ENCODE results near the gene DPEP1.

DPEP1 gene

GRCh38 chr16:89599451-89599858, 14.0 kb upstream of the DPEP1 start:
- no peak for DNase-seq (ENCODE audit: low read depth)

GRCh38 chr16:89599902-89600301, 13.5 kb upstream of the DPEP1 start:
- DNase-seq (ENCODE audit: low read depth), result no peak

GRCh38 chr16:89600427-89600826, 13.0 kb upstream of the DPEP1 start:
- DNase-seq (ENCODE audit: low read depth), result no peak

- DNase-seq (ENCODE audit: low read depth), result no peak
Measured at GRCh38 chr16:89600956-89601355, 12.5 kb upstream of the DPEP1 start.

GRCh38 chr16:89601906-89602272, 11.6 kb upstream of the DPEP1 start:
- DNase-seq (ENCODE audit: low read depth), result no peak

GRCh38 chr16:89602273-89602951, 11.0 kb upstream of the DPEP1 start:
- DNase-seq (ENCODE audit: low read depth), result peak; percentile 40

- DNase-seq (ENCODE audit: low read depth), result no peak
Measured at GRCh38 chr16:89602952-89603590, 10.4 kb upstream of the DPEP1 start.

- no peak for DNase-seq (ENCODE audit: low read depth)
Measured at GRCh38 chr16:89604764-89605163, 8.7 kb upstream of the DPEP1 start.

GRCh38 chr16:89605186-89605970, 8.1 kb upstream of the DPEP1 start:
- no peak for DNase-seq (ENCODE audit: low read depth)

GRCh38 chr16:89606006-89606405, 7.4 kb upstream of the DPEP1 start:
- DNase-seq (ENCODE audit: low read depth), result no peak

- DNase-seq (ENCODE audit: low read depth), result no peak
Measured at GRCh38 chr16:89607453-89607852, 6.0 kb upstream of the DPEP1 start.

GRCh38 chr16:89607937-89608740, 5.3 kb upstream of the DPEP1 start:
- no peak for DNase-seq (ENCODE audit: low read depth)

- DNase-seq (ENCODE audit: low read depth), result no peak
Measured at GRCh38 chr16:89610108-89610453, 3.4 kb upstream of the DPEP1 start.

GRCh38 chr16:89612415-89613166, 851 bp upstream of the DPEP1 start:
- DNase-seq (ENCODE audit: low read depth), result no peak

GRCh38 chr16:89613954-89614459, 565 bp downstream of the DPEP1 start:
- no peak for DNase-seq (ENCODE audit: low read depth)

GRCh38 chr16:89615176-89615575, 1.7 kb downstream of the DPEP1 start:
- no peak for DNase-seq (ENCODE audit: low read depth)

- no peak for DNase-seq (ENCODE audit: low read depth)
Measured at GRCh38 chr16:89615596-89616090, 2.2 kb downstream of the DPEP1 start.

GRCh38 chr16:89616623-89617022, 3.2 kb downstream of the DPEP1 start:
- no peak for DNase-seq (ENCODE audit: low read depth)

- DNase-seq (ENCODE audit: low read depth), result no peak
Measured at GRCh38 chr16:89617036-89617435, 3.6 kb downstream of the DPEP1 start.

- DNase-seq (ENCODE audit: low read depth), result no peak
Measured at GRCh38 chr16:89618109-89618998, 4.9 kb downstream of the DPEP1 start.
